HG03159 (cell line): ENCODE data around the gene ZNF79.

Experiments used
- ATAC-seq: cut with Tn5 transposase; IDR thresholded peaks from one replicate; pipeline ENCODE4 v1.9.1; 2021; ENCODE audit warnings: mild to moderate bottlenecking, moderate library complexity; ENCODE audit not compliant: unreplicated experiment

The ZNF79 gene

DNA sequence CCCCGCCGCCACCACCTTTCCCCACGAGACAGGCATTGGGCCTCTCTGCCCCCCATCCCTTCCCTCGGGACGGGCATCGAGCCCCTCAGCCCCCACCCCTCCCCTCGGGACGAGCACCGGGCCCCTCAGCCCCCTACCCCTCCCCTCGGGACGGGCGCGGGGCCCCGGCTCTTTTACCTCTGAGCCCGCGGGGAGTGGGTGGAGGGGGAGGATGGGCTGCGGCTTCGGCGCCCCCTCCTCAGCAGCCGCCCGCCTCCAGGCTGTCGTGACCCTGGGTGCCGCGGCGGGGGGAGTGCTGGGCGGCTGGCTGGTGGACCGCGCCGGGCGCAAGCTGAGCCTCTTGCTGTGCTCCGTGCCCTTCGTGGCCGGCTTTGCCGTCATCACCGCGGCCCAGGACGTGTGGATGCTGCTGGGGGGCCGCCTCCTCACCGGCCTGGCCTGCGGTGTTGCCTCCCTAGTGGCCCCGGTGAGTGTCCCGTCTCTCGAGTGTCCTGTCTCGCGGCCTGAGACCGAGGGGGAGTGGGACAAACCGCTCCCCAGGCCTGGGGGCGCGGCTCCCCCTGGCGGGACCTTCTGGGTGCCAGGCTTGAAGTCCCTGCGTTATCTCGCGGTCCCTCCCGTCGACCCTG, 26.4 kb upstream of the ZNF79 start:
- no peak for ATAC-seq

DNA sequence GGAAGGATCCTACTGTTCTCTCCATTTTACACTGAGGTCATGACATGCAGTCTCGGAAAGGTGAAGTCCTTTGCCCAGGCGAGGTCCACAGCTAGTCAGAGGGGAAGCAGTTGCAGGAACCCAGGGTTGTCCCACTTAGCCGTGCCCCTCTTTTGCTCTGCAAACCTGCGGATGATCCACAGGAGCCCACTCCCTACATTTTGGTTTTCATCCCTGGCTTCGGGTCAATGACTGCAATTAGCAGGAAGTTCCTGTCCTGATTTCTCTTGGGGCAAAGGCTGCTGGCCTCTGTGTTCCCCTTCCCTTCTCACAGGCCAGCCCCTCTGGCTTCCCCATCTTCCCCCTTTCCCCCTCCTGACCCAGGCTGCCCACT, 25.9 kb upstream of the ZNF79 start:
- no peak for ATAC-seq

- ATAC-seq, result no peak
Observed at GRCh38 chr9:127398715-127399400, 25.3 kb upstream of the ZNF79 start.

DNA sequence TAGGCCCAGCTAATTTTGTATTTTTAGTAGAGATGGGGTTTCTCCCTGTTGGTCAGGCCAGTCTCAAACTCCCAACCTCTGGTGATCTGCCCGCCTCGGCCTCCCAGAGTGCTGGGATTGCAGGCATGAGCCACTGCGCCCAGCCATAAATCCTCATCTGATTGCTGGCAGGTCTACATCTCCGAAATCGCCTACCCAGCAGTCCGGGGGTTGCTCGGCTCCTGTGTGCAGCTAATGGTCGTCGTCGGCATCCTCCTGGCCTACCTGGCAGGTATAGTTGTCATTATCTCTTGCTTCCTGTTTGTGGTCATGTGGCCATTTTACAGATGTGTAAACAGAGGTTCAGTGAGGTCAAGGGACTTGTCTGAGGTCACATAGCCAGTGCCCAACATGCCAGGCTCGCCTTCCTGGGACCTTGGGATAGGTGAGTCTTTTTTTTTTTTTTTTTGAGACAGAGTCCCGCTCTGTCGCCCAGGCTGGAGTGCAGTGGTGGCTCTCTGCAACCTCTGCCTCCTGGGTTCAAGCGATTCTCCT, 24.4 kb upstream of the ZNF79 start:
- ATAC-seq, result no peak

GRCh38 chr9:127402401-127403090, 21.6 kb upstream of the ZNF79 start:
- ATAC-seq, result no peak

- ATAC-seq, result no peak
Observed at GRCh38 chr9:127403507-127404192, 20.5 kb upstream of the ZNF79 start.

- no peak for ATAC-seq
Observed at GRCh38 chr9:127404631-127405030, 19.6 kb upstream of the ZNF79 start.

- no peak for ATAC-seq
Observed at GRCh38 chr9:127405344-127406125, 18.6 kb upstream of the ZNF79 start.

DNA sequence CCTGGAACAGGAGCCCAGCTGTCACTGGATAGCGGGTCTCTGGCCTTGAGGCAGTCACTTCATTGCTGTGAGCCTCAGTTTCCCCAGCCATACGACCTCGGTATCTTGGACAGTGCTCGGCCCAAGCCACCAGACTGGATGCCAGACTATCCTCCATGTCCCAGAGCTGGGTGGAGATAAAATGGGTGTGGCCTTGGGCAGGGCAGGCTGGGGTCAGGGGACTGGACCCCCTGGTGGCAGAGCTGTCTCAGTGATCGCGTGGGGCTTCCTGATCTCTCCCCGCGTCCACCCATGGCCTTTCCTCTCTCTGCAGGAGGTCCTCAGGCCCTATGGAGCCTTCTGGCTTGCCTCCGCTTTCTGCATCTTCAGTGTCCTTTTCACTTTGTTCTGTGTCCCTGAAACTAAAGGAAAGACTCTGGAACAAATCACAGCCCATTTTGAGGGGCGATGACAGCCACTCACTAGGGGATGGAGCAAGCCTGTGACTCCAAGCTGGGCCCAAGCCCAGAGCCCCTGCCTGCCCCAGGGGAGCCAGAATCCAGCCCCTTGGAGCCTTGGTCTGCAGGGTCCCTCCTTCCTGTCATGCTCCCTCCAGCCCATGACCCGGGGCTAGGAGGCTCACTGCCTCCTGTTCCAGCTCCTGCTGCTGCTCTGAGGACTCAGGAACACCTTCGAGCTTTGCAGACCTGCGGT, 17.2 kb upstream of the ZNF79 start:
- ATAC-seq, result no peak

GRCh38 chr9:127407492-127407843, 16.7 kb upstream of the ZNF79 start:
- no peak for ATAC-seq

DNA sequence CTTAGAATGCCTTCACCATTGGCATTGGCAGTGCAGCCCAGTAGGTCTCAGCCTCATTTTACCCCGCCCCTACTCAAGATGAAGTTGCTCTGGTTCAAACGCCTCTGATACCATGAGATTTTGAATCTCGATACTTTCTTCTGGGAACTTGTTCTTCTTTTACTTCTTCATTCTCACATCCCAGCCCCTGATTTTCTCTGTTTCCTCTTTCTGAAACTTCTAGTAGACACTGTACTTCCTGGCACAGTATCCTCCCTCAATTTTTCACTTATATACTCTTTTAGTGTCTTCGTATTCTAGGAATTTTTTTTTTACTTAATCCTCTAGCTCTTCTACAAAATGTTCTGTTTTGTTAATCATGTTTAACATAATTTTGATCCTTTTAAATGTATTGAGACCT, 13.1 kb upstream of the ZNF79 start:
- ATAC-seq, result no peak

GRCh38 chr9:127415141-127415540, 9.0 kb upstream of the ZNF79 start:
- ATAC-seq, result no peak

DNA sequence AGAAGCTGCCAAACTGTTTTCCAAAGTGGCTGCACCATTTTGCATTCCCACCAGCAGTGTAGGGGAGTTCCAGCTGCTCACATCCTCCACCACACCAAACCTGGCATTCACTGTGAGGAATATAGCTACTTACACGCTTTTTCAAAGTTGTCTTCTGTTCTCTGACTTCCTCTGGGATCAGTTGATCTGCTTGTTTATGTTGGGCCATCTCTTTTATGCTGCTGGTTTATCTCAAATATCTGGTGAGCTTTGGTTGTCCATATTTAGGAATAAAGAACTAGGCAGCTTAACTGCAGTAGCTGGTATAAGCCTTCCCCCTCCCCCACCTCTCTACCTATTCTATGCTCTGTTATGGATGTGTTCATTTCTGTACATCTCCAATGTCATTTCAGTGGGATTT, 8.5 kb upstream of the ZNF79 start:
- ATAC-seq, result no peak

DNA sequence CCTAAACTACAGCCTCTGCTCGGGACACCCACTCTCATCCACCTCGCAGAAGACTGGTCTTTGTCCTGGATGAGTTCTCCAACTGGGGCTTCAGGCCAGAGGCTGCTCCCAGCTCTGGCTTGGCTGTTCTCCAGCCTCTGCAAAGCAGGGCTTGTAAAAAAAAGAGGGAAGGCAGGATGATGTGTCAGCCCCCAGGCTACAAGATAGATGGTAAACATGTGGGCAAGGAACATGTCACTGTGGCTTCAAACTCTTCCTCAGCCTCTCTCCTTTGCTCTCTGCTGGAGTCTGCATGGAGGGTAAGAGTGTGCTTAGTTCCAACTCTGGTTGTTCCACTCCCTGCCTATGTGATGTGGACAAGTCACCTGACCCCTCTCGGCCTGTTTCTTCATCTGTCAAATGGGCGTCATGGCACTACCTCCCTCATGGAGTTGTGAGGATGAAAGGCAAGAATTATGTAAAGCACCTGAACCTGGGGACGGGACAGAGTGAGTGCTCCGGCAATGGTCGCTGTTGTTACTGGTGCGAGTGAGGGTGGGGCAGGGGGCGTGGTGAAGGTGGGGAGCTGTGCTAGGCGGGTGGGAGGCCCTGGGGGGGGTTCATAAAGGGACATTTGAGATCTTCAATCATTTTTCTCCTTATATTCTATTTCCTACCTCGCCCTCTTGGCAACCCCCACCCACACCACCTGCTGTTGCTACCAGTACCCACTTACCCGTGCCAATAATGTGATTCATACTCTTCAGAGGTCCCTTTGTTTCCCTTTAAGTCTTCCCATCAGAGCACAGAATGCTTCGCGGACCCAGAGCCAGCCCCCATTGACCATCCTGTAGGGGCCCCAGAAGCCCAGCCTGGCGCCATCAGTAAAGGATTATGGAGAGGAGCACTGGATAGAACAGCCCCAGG, 6.8 kb upstream of the ZNF79 start:
- ATAC-seq, result no peak

DNA sequence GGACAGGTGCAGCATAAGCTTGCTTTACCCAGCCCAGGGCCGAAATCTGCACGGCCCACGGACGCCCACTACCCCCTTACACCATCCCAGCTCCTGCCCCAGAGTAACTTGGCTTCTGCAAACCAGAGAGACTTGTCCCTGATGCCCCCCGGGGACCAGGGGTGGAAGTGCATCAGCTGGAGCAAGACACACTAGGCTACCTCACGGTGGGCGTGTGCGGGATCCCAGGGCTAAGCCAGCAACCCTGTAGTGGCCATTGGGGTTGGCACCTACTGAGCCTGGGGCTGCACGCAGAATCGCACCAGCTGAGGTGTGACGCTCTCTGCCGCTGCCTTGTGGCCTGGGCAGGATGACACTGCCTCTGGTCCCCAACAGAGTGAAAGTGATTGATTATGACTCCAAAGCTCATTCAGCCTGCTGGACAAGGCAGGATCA, 6.1 kb upstream of the ZNF79 start:
- ATAC-seq, result no peak

- no peak for ATAC-seq
Observed at GRCh38 chr9:127419348-127419747, 4.8 kb upstream of the ZNF79 start.

DNA sequence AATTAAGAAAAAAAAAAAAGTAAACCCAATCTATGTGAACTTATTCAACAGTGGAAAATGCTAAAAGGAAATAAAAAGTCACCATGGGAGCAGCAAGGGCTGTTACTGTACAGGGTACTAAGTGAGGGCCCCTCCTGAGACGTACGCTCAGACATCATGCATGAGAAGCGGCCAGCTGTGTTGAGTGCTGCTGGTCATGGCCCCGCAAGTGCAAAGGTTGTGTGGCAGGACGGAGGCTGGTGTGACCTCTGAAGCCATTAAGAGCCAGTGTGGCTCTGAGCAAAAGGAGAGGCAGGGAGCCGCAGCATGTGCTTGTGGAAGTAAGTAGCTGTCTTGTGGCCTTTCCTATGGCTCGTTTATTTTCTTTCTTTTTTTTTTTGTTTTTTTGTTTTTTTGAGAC, 3.1 kb upstream of the ZNF79 start:
- no peak for ATAC-seq

GRCh38 chr9:127422133-127422782, 1.9 kb upstream of the ZNF79 start:
- ATAC-seq, result no peak

DNA sequence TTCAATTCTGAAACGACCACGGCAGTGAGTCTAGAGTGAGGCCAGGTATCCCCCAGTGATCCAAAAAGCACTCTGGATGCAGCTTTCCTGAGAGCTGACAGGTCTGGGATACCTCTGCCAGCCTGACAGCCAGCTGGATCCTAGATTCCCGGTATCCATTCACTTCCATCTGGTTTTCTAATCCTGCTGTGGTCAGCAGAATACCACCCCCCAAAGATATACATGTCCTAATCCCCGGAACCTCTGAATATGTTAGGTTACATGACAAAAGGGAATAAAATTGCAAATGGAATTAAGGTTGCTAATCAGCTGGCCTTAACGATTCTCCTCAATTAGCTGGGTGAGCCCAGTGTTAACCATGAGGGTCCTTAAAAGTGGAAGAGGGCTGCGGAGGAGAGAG, 1.4 kb upstream of the ZNF79 start:
- ATAC-seq, result no peak
